Activated T-cell treated with anti-CD3 and anti-CD28 coated beads, Interleukin-2, amount 50 U/mL, for 72 hours (primary cell): ENCODE measurements around the gene ACTN4. TPM values are rescaled to one million over a fixed set of nuclear protein-coding genes. Genes with fewer than 3 reads are reported as not detected.

Experiments
- ATAC-seq, 2 donors: fragments of 150-1000 bp; cut with Tn5 transposase; replicated peaks in 1 of 2; 2 replicates each; pipeline ENCODE4 v1.10.0; 2021; ENCODE audit warnings: moderate library complexity in 2 of 2, mild to moderate bottlenecking in 1 of 2
- DNase-seq, 2 donors: peaks; one replicate each; pipeline ENCODE4 v3.0.0; 2021 to 2022; ENCODE audit warnings: mixed read lengths in 1 of 2
- H3K27ac Mint-ChIP-seq: one replicate; pipeline ENCODE4 v1.8.0; 2022; ENCODE audit warnings: mild to moderate bottlenecking, moderate library complexity, mixed read lengths
- H3K27me3 Mint-ChIP-seq: one replicate; pipeline ENCODE4 v1.8.0; 2022; ENCODE audit warnings: low read depth, mixed read lengths
- H3K36me3 Mint-ChIP-seq, 2 donors: one replicate each; pipeline ENCODE4 v1.8.0; 2022; ENCODE audit warnings: mixed read lengths in 2 of 2, mild to moderate bottlenecking in 1 of 2; ENCODE audit not compliant: insufficient read depth in 2 of 2
- H3K4me1 Mint-ChIP-seq: one replicate; pipeline ENCODE4 v1.8.0; 2022; ENCODE audit warnings: low read depth, mixed read lengths
- H3K4me3 Mint-ChIP-seq, 2 donors: one replicate each; pipeline ENCODE4 v1.8.0; 2022; ENCODE audit warnings: mild to moderate bottlenecking in 2 of 2, mixed read lengths in 2 of 2, moderate library complexity in 2 of 2
- H3K9me3 Mint-ChIP-seq, 2 donors: one replicate each; pipeline ENCODE4 v1.8.0; 2022; ENCODE audit warnings: mixed read lengths in 2 of 2
- total RNA-seq, 2 donors: library from RNA; stranded (reverse); gene quantifications; one replicate each; pipeline ENCODE4 v1.2.3, GENCODE V29; 2022

Gene ACTN4
- total RNA-seq, 2 donors from 2014 or later, result 200 to 227 TPM

- Mint-ChIP-seq H3K27ac (no peak overlapping the region), H3K27me3 (no peaks in the 10 kb centered on the region), H3K4me3 (no peak overlapping the region), H3K36me3 (peaks cover 0 to 6% of the 10 kb centered on the region in 2 donors), H3K9me3 (no peaks in the 10 kb centered on the region), H3K4me1 (peaks cover 23% of the 10 kb centered on the region)
- ATAC-seq, result no peak
- DNase-seq, result no peak
These were observed 80.6 kb downstream of the ACTN4 start for GRCh38 chr19:38727868-38728660.

- no peak for DNase-seq
- Mint-ChIP-seq H3K36me3 (peaks cover 0 to 6% of the 10 kb centered on the region in 2 donors), H3K27me3 (no peaks in the 10 kb centered on the region), H3K4me1 (peaks cover 30% of the 10 kb centered on the region), H3K4me3 (no peak overlapping the region), H3K27ac (no peak overlapping the region), H3K9me3 (no peaks in the 10 kb centered on the region)
- ATAC-seq, result peak in 1 of 2 donors; percentile 3
These were observed 81.5 kb downstream of the ACTN4 start for GRCh38 chr19:38728752-38729541.

GRCh38 chr19:38729653-38730469 is 82.4 kb downstream of the ACTN4 start:
- Mint-ChIP-seq H3K27ac (peak overlapping the region; percentile 76), H3K36me3 (peaks cover 0 to 6% of the 10 kb centered on the region in 2 donors), H3K9me3 (no peaks in the 10 kb centered on the region), H3K4me3 (no peak overlapping the region), H3K27me3 (no peaks in the 10 kb centered on the region), H3K4me1 (peaks cover 38% of the 10 kb centered on the region)
- ATAC-seq (peak; percentile 73 to 83), DNase-seq (peak; percentile 86)

GRCh38 chr19:38730470-38730730 is 83.0 kb downstream of the ACTN4 start:
- ATAC-seq (no peak), DNase-seq (no peak)
- Mint-ChIP-seq H3K4me1 (peaks cover 43% of the 10 kb centered on the region), H3K27me3 (no peaks in the 10 kb centered on the region), H3K4me3 (no peak overlapping the region), H3K36me3 (peaks cover 0 to 6% of the 10 kb centered on the region in 2 donors), H3K27ac (peak overlapping the region; percentile 76), H3K9me3 (no peaks in the 10 kb centered on the region)

- H3K9me3 Mint-ChIP-seq, result no peaks in the 10 kb centered on the region
- H3K27ac Mint-ChIP-seq, result no peak overlapping the region
- H3K36me3 Mint-ChIP-seq, result peaks cover 0 to 6% of the 10 kb centered on the region in 2 donors
These were observed 83.5 kb downstream of the ACTN4 start for GRCh38 chr19:38730731-38731589.

GRCh38 chr19:38731654-38732301 is 84.3 kb downstream of the ACTN4 start:
- no peaks in the 10 kb centered on the region for H3K27me3 Mint-ChIP-seq
- DNase-seq (no peak), ATAC-seq (no peak)
- no peaks in the 10 kb centered on the region for H3K9me3 Mint-ChIP-seq
- H3K4me1 Mint-ChIP-seq, result peaks cover 35% of the 10 kb centered on the region
- peaks cover 0 to 6% of the 10 kb centered on the region in 2 donors for H3K36me3 Mint-ChIP-seq
- H3K4me3 Mint-ChIP-seq, result no peak overlapping the region
- peak overlapping the region; percentile 5 for H3K27ac Mint-ChIP-seq

More at GRCh38 chr19:38730731-38731589, 83.5 kb downstream of the ACTN4 start:
- Mint-ChIP-seq H3K4me3 (no peak overlapping the region), H3K27me3 (no peaks in the 10 kb centered on the region), H3K4me1 (peaks cover 43% of the 10 kb centered on the region)
- ATAC-seq (no peak), DNase-seq (no peak)

GRCh38 chr19:38733241-38733492 is 85.7 kb downstream of the ACTN4 start:
- ATAC-seq (no peak), DNase-seq (no peak)
- H3K27ac Mint-ChIP-seq, result peak overlapping the region; percentile 86
- H3K9me3 Mint-ChIP-seq, result no peaks in the 10 kb centered on the region
- peaks cover 8% of the 10 kb centered on the region for H3K27me3 Mint-ChIP-seq
- peaks cover 0 to 6% of the 10 kb centered on the region in 2 donors for H3K36me3 Mint-ChIP-seq
- H3K4me1 Mint-ChIP-seq, result peaks cover 40% of the 10 kb centered on the region
- H3K4me3 Mint-ChIP-seq, result no peak overlapping the region

- DNase-seq, result peak in 1 of 2 donors; percentile 19
These were observed 86.2 kb downstream of the ACTN4 start for GRCh38 chr19:38733493-38734175.

GRCh38 chr19:38734176-38734425 is 86.7 kb downstream of the ACTN4 start:
- ATAC-seq (peak in 1 of 2 donors; percentile 46), DNase-seq (no peak)
- Mint-ChIP-seq H3K4me1 (peaks cover 40% of the 10 kb centered on the region), H3K36me3 (peaks cover 0 to 6% of the 10 kb centered on the region in 2 donors), H3K27ac (peak overlapping the region; percentile 29), H3K27me3 (peaks cover 8% of the 10 kb centered on the region), H3K9me3 (no peaks in the 10 kb centered on the region), H3K4me3 (peak overlapping the region; percentile 79 to 90)

More at GRCh38 chr19:38733493-38734175, 86.2 kb downstream of the ACTN4 start:
- Mint-ChIP-seq H3K27me3 (peaks cover 8% of the 10 kb centered on the region), H3K4me3 (peak overlapping the region in 1 of 2 donors; percentile 16), H3K36me3 (peaks cover 0 to 6% of the 10 kb centered on the region in 2 donors), H3K27ac (peak overlapping the region; percentile 19), H3K4me1 (peaks cover 40% of the 10 kb centered on the region), H3K9me3 (no peaks in the 10 kb centered on the region)
- no peak for ATAC-seq

GRCh38 chr19:38734426-38735256 is 87.2 kb downstream of the ACTN4 start:
- Mint-ChIP-seq H3K36me3 (peaks cover 0 to 4% of the 10 kb centered on the region in 2 donors), H3K27me3 (peaks cover 8% of the 10 kb centered on the region), H3K4me1 (peaks cover 40% of the 10 kb centered on the region), H3K4me3 (peak overlapping the region; percentile 79 to 90), H3K27ac (peak overlapping the region; percentile 93), H3K9me3 (no peaks in the 10 kb centered on the region)
- DNase-seq (peak; percentile 34 to 47), ATAC-seq (peak; percentile 10 to 31)

GRCh38 chr19:38735257-38735686 is 87.8 kb downstream of the ACTN4 start:
- H3K4me1 Mint-ChIP-seq, result peaks cover 36% of the 10 kb centered on the region
- peaks cover 8% of the 10 kb centered on the region for H3K27me3 Mint-ChIP-seq

More at GRCh38 chr19:38735257-38735686, 87.8 kb downstream of the ACTN4 start:
- H3K36me3 Mint-ChIP-seq, result peaks cover 0 to 3% of the 10 kb centered on the region in 2 donors
- H3K9me3 Mint-ChIP-seq, result no peaks in the 10 kb centered on the region
- ATAC-seq (peak; percentile 12 to 20), DNase-seq (peak; percentile 21 to 38)
- H3K4me3 Mint-ChIP-seq, result peak overlapping the region; percentile 79 to 90
- peak overlapping the region; percentile 93 for H3K27ac Mint-ChIP-seq
